Activated CD4-positive, alpha-beta memory T cell treated with anti-CD3 and anti-CD28 coated beads for 36 hours (primary cell): ENCODE data around the gene TGFA. TPM values are rescaled to one million over a fixed set of nuclear protein-coding genes. Genes with fewer than 3 reads are reported as not detected.

ENCODE experiments used
- CTCF ChIA-PET: fragments of 350-600 bp; sonication (Branson Sonifier 250); formaldehyde crosslinking; loops from one replicate; lab custom pipeline; 2021; ENCODE audit warnings: antibody characterized with exemption, inconsistent platforms; lab: Charles Lee
- POLR2A ChIA-PET: fragments of 350-600 bp; sonication (Branson Sonifier 250); formaldehyde crosslinking; loops from one replicate; lab custom pipeline; 2021; ENCODE audit warnings: antibody characterized with exemption; lab: Charles Lee
- DNase-seq: peaks from one replicate; pipeline ENCODE4 v3.0.0-alpha.2; 2020
- H3K27ac Mint-ChIP-seq: one replicate; pipeline ENCODE4 v1.8.0; 2021; ENCODE audit warnings: mixed read lengths
- H3K27me3 Mint-ChIP-seq: one replicate; pipeline ENCODE4 v1.8.0; 2021; ENCODE audit warnings: mixed read lengths
- H3K36me3 Mint-ChIP-seq: one replicate; pipeline ENCODE4 v1.8.0; 2021; ENCODE audit warnings: mixed read lengths
- H3K4me1 Mint-ChIP-seq: one replicate; pipeline ENCODE4 v1.8.0; 2021; ENCODE audit warnings: low read depth, mixed read lengths
- H3K4me3 Mint-ChIP-seq: one replicate; pipeline ENCODE4 v1.8.0; 2021; ENCODE audit warnings: mild to moderate bottlenecking, mixed read lengths
- H3K9me3 Mint-ChIP-seq: one replicate; pipeline ENCODE4 v1.8.0; 2021; ENCODE audit warnings: mixed read lengths
- intact Hi-C: fragments of 100-400 bp; cut with micrococcal nuclease; formaldehyde crosslinking; loops from one replicate; pipeline ENCODE4 v1.15.1; 2023
- total RNA-seq, 2 experiments: library from RNA; stranded (reverse); gene quantifications; one replicate each; pipeline ENCODE4 v1.2.3, GENCODE V29; 2021

TGFA gene
- total RNA-seq, 2 experiments from 2014 or later: 0.50 to 0.58 TPM

- CTCF ChIA-PET: interaction anchor here (0.6 kb wide), 1 partner anchor 200 kb away, joined by 3 read pairs; no protein-coding TSS in a partner anchor
- H3K9me3 Mint-ChIP-seq: no peaks in the 10 kb centered on the region
- POLR2A ChIA-PET: no interaction called here
Observed at GRCh38 chr2:70412294-70413070, 141.1 kb downstream of the TGFA start.

GRCh38 chr2:70411483-70412125 is 142.0 kb downstream of the TGFA start:
- H3K36me3 Mint-ChIP-seq: no peaks in the 10 kb centered on the region
- no peaks in the 10 kb centered on the region for H3K4me1 Mint-ChIP-seq
- CTCF ChIA-PET: interaction anchor here (0.6 kb wide), 1 partner anchor 201 kb away, joined by 3 read pairs; no protein-coding TSS in a partner anchor
- DNase-seq: no peak
- H3K27ac Mint-ChIP-seq: no peak overlapping the region
- H3K9me3 Mint-ChIP-seq: no peaks in the 10 kb centered on the region
- no peak overlapping the region for H3K4me3 Mint-ChIP-seq
- POLR2A ChIA-PET: no interaction called here
- intact Hi-C loops: no loop called here
- no peaks in the 10 kb centered on the region for H3K27me3 Mint-ChIP-seq

More at GRCh38 chr2:70412294-70413070, 141.1 kb downstream of the TGFA start:
- no peak for DNase-seq
- Mint-ChIP-seq H3K36me3 (no peaks in the 10 kb centered on the region), H3K4me1 (no peaks in the 10 kb centered on the region), H3K27ac (no peak overlapping the region), H3K27me3 (no peaks in the 10 kb centered on the region), H3K4me3 (no peak overlapping the region)
- intact Hi-C loops: no loop called here

- no peak for DNase-seq
- H3K4me3 Mint-ChIP-seq: no peak overlapping the region
- peaks cover 7% of the 10 kb centered on the region for H3K27me3 Mint-ChIP-seq
- no peak overlapping the region for H3K27ac Mint-ChIP-seq
- POLR2A ChIA-PET: no interaction called here
- CTCF ChIA-PET: no interaction called here
- H3K4me1 Mint-ChIP-seq: no peaks in the 10 kb centered on the region
- H3K9me3 Mint-ChIP-seq: no peaks in the 10 kb centered on the region
- no peaks in the 10 kb centered on the region for H3K36me3 Mint-ChIP-seq
- intact Hi-C loops: no loop called here
Observed at GRCh38 chr2:70403267-70404053, 150.2 kb downstream of the TGFA start.

GRCh38 chr2:70400539-70400938 is 153.1 kb downstream of the TGFA start:
- Mint-ChIP-seq H3K36me3 (no peaks in the 10 kb centered on the region), H3K4me1 (no peaks in the 10 kb centered on the region), H3K9me3 (no peaks in the 10 kb centered on the region), H3K27me3 (peaks cover 15% of the 10 kb centered on the region), H3K27ac (no peak overlapping the region), H3K4me3 (no peak overlapping the region)
- DNase-seq: no peak
- ChIA-PET CTCF (no interaction called here), POLR2A (no interaction called here)
- intact Hi-C loops: no loop called here

GRCh38 chr2:70399046-70399445 is 154.6 kb downstream of the TGFA start:
- Mint-ChIP-seq H3K36me3 (no peaks in the 10 kb centered on the region), H3K27me3 (peaks cover 12% of the 10 kb centered on the region), H3K4me1 (no peaks in the 10 kb centered on the region), H3K27ac (no peak overlapping the region), H3K4me3 (no peak overlapping the region), H3K9me3 (no peaks in the 10 kb centered on the region)
- intact Hi-C loops: no loop called here
- ChIA-PET CTCF (no interaction called here), POLR2A (no interaction called here)
- no peak for DNase-seq

Other genes with a start within 250 kb of the TGFA start
- gene ADD2, start 214.4 kb upstream of the TGFA start, total RNA-seq: 1 to 10 TPM; 5.6 to 6.0 TPM
- gene FIGLA, start 236.8 kb upstream of the TGFA start, total RNA-seq: not detected